Breast epithelium (tissue), 4 donors: ENCODE results near the gene SLFN5. TPM values are rescaled to one million over a fixed set of nuclear protein-coding genes. Genes with fewer than 3 reads are reported as not detected.
A peak's percentile ranks its signal among the peaks of the same experiment; 100 is the strongest.
"Not testable (repeated sequence)": the region's sequence is repeated elsewhere in the genome, so short reads cannot be mapped to it uniquely, and the experiment has no call there.

Experiments used
- DNase-seq, 2 donors: peaks; one replicate each; pipeline ENCODE4 v3.0.0-alpha.2; 2019; ENCODE audit warnings: low spot score in 2 of 2
- H3K27ac ChIP-seq, 2 donors: fragments of 200-600 bp; sonication (generic) in 1 of 2; one replicate each; pipeline ENCODE4 v1.5.1; 2016 to 2019; ENCODE audit warnings: mild to moderate bottlenecking in 1 of 2
- H3K27me3 ChIP-seq, 2 donors: fragments of 200-600 bp; sonication (generic) in 1 of 2; one replicate each; pipeline versions ENCODE4 v1.5.1 to v1.6.0; 2017 to 2019; ENCODE audit warnings: control low read depth in 1 of 2, mild to moderate bottlenecking in 1 of 2
- H3K36me3 ChIP-seq: fragments of 200-600 bp; one replicate; pipeline ENCODE4 v1.5.1; 2019
- H3K4me1 ChIP-seq, 2 donors: fragments of 200-600 bp; sonication (generic); one replicate each; pipeline ENCODE4 v1.5.1; 2016 to 2019; ENCODE audit warnings: control low read depth in 1 of 2
- H3K4me3 ChIP-seq, 3 donors: fragments of 200-600 bp; sonication (generic); 1 replicate in 2 of 3; 2 replicates in 1 of 3; pipeline ENCODE4 v1.5.1; 2016 to 2019; ENCODE audit warnings: mild to moderate bottlenecking in 3 of 3, moderate library complexity in 2 of 3
- H3K9me3 ChIP-seq, 2 donors: fragments of 200-600 bp; sonication (generic) in 1 of 2; one replicate each; pipeline ENCODE4 v1.5.1; 2016 to 2019; ENCODE audit warnings: control low read depth in 1 of 2
- POLR2A ChIP-seq: fragments of 450-650 bp; IDR thresholded peaks from one replicate; pipeline ENCODE4 v1.6.1; 2016; ENCODE audit warnings: antibody characterized with exemption, mild to moderate bottlenecking, moderate library complexity
- POLR2AphosphoS5 ChIP-seq, 3 donors: sonication (generic); formaldehyde crosslinking; IDR thresholded peaks; one replicate each; pipeline ENCODE4 v1.6.1; 2017; ENCODE audit warnings: antibody characterized with exemption in 3 of 3
- intact Hi-C: fragments of 100-400 bp; cut with DNase I; formaldehyde crosslinking; loops from one replicate; pipeline ENCODE4 v1.15.1; 2023; ENCODE audit warnings: low total_unique reads
- total RNA-seq, 3 donors: library from RNA; depleted of rRNA; stranded (reverse); fragments of >200 nt; gene quantifications; one replicate each; pipeline ENCODE4 v1.1.0, GENCODE V29; 2016
- TF ChIP-seq, protein P1 (sequence below), 3 donors: fragments of 450-650 bp; IDR thresholded peaks; one replicate each; pipeline ENCODE4 v1.5.1; 2016 to 2017; ENCODE audit warnings: antibody characterized with exemption in 3 of 3, mild to moderate bottlenecking in 3 of 3, moderate library complexity in 3 of 3

SLFN5 gene
- total RNA-seq: 10 to 100 TPM; 29.8 to 35.0 (median 34.1) TPM

DNA sequence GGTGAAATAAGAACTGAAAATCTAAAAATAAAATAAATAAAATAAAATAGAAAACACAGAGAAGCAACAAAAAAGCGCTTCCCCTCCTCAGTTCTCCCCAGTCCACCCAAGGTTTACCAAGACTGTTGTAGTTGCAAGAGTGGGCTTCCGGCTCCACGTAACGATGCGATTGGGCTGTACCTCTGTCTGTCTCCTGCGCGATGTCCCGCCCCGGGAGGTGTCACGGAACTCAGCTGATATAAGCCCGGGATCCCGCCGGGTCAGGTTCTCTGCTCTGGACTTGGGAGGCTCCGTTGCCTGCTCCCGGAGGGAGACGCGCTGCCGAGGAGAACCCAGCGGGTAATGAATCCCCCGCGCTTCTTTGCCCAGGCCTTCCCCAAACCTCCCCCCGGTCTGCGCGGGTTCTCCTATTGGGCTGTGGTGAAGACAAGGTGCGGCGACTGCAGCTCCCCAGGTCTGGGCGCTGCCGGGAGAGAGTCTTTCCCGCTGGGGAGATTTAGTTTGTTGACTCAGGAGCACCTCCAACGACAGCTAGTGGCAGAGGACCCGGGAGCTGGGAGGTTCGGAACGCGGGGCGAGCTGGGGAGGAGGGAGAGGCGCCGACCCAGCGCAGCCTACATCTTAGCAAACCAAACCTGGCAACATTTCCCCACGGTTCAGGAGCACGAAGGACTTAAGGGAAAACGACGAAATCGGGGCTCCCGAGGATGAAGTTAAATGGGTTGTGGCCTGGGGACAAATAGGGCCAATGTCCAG, at the start of gene SLFN5:
SLFN5 (plus strand) TSS at position 268 of the 756 bp plus-strand sequence. CDS start 15,619 bp downstream, outside the sequence.
- intact Hi-C loops: no loop called here
- H3K4me3 ChIP-seq: peak within 1 kb of the TSS; percentile 67 to 92 (median 77)
- peaks cover 0 to 3% of the 10 kb centered on the region in 2 donors for H3K4me1 ChIP-seq
- peak; percentile 96 to 97 for DNase-seq
- H3K27me3 ChIP-seq: no peaks in the 10 kb centered on the region
- H3K36me3 ChIP-seq: no peaks in the 10 kb centered on the region
- TF ChIP-seq POLR2A (peak; percentile 97), POLR2AphosphoS5 (IDR thresholded peaks at IDR 0.05) (peak; percentile 96 to 98 (median 97))
- TF ChIP-seq, protein P1, sequence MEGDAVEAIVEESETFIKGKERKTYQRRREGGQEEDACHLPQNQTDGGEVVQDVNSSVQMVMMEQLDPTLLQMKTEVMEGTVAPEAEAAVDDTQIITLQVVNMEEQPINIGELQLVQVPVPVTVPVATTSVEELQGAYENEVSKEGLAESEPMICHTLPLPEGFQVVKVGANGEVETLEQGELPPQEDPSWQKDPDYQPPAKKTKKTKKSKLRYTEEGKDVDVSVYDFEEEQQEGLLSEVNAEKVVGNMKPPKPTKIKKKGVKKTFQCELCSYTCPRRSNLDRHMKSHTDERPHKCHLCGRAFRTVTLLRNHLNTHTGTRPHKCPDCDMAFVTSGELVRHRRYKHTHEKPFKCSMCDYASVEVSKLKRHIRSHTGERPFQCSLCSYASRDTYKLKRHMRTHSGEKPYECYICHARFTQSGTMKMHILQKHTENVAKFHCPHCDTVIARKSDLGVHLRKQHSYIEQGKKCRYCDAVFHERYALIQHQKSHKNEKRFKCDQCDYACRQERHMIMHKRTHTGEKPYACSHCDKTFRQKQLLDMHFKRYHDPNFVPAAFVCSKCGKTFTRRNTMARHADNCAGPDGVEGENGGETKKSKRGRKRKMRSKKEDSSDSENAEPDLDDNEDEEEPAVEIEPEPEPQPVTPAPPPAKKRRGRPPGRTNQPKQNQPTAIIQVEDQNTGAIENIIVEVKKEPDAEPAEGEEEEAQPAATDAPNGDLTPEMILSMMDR (IDR thresholded peaks at IDR 0.05): no peak
- H3K9me3 ChIP-seq: no peaks in the 10 kb centered on the region
- H3K27ac ChIP-seq: peak within 1 kb of the TSS; percentile 97 to 99

DNA sequence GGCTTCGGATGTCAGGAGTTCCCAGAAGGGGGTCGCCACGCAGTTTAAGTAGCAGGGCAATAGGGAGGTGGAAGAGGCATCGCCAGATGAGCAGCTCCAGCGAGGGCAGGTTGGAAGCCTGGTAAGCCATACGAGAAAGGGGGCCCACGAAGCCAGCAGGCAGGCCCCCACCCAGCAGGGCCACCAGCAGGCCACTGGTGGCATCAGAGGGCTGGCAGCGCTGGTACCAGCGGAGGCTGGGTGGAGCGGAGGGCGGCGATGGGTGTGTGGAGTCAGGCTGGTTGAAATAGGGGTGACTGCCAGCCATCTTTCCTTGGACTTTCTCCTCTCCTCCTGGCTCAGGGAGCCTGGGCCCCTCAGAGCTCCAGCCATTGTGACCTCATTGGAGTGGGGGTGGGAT, 48.9 kb upstream of the SLFN5 start, which contains the start of gene SLC35G3:
SLC35G3 (minus strand) TSS at position 393 of the 400 bp plus-strand sequence; CDS start at position 307, 86 bp downstream.
- H3K9me3 ChIP-seq, H3K4me3 ChIP-seq, DNase-seq, H3K36me3 ChIP-seq, H3K4me1 ChIP-seq, intact Hi-C loops, H3K27ac ChIP-seq, H3K27me3 ChIP-seq: not testable (repeated sequence)

DNA sequence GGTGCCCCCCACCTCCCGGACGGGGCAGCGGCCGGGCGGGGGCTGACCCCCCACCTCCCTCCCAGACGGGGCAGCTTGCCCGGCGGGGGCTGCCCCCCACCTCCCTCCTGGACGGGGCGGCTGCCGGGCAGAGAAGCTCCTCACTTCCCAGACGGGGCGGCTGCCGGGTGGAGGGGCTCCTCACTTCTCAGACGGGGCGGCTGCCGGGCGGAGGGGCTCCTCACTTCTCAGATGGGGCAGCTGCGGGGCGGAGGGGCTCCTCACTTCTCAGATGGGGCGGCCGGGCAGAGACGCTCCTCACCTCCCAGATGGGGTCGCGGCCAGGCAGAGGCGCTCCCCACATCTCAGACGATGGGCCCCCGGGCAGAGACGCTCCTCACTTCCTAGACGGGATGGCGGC, 47.8 kb upstream of the SLFN5 start:
- H3K4me3 ChIP-seq, H3K27me3 ChIP-seq, H3K27ac ChIP-seq, H3K4me1 ChIP-seq, H3K36me3 ChIP-seq, intact Hi-C loops, DNase-seq: not testable (repeated sequence)
- peaks cover 0 to 11% of the 10 kb centered on the region in 2 donors for H3K9me3 ChIP-seq

DNA sequence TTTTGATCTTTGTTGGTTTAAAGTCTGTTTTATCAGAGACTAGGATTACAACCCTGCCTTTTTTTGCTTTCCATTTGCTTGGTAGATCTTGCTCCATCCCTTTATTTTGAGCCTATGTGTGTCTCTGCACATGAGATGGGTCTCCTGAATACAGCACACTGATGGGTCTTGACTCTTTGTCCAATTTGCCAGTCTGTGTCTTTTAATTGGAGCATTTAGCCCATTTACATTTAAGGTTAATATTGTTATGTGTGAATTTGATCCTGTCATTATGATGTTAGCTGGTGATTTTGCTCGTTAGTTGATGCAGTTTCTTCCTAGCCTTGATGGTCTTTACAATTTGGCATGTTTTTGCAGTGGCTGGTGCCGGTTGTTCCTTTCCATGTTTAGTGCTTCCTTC, 40.3 kb upstream of the SLFN5 start:
- intact Hi-C loops, H3K27ac ChIP-seq, H3K4me1 ChIP-seq, DNase-seq, H3K36me3 ChIP-seq, H3K4me3 ChIP-seq, H3K27me3 ChIP-seq: not testable (repeated sequence)
- peaks cover 0 to 12% of the 10 kb centered on the region in 2 donors for H3K9me3 ChIP-seq

DNA sequence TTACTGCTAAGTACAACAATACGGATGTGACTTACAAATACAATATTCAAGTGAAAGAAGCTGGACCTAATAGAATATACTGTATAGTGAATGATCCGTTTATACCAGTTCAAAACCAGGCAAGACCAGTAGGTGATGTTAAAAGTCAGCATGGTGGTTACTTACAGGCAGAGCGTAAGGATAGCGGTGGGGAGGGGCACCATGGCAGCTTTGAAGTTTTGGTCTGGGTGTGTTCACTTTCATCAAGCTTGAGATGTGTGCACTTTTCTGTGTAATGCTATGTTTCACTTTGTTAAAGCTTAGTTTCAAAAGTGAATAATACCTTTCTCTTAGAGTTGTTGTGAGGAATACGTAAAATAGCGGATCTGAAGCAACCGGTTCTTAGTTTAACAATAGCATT, 32.1 kb upstream of the SLFN5 start:
- no peak for DNase-seq
- Histone ChIP-seq H3K9me3 (no peaks in the 10 kb centered on the region), H3K4me1 (no peaks in the 10 kb centered on the region), H3K27me3 (no peaks in the 10 kb centered on the region), H3K4me3 (no peak overlapping the region), H3K27ac (no peak overlapping the region), H3K36me3 (no peaks in the 10 kb centered on the region)
- intact Hi-C loops: no loop called here
- TF ChIP-seq POLR2AphosphoS5 (IDR thresholded peaks at IDR 0.05) (no peak), POLR2A (no peak)
- TF ChIP-seq, protein P1 (IDR thresholded peaks at IDR 0.05): no peak

DNA sequence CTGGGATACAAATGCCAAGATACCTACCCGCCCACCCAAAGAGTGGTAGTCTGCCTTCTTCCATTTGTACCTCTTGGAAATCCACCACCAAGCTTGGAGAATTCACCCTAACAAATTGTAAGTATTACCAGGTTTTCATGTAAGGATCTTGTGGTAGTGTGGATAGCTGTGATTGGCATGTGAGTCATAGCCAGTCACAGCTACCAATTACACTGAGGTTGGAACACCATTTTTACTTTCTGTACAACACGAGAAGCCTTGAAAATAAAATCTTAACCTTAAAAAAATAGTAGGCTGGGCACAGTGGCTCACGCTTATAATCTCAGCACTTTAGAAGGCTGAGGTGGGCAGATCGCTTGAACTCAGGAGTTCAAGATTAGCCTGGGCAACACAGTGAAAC, 30.2 kb upstream of the SLFN5 start:
- intact Hi-C loops: no loop called here
- TF ChIP-seq POLR2A (no peak), POLR2AphosphoS5 (IDR thresholded peaks at IDR 0.05) (no peak)
- TF ChIP-seq, protein P1 (IDR thresholded peaks at IDR 0.05): no peak
- no peaks in the 10 kb centered on the region for H3K36me3 ChIP-seq
- no peak overlapping the region for H3K4me3 ChIP-seq
- no peak for DNase-seq
- no peaks in the 10 kb centered on the region for H3K27me3 ChIP-seq
- no peak overlapping the region for H3K27ac ChIP-seq
- H3K4me1 ChIP-seq: no peaks in the 10 kb centered on the region
- no peaks in the 10 kb centered on the region for H3K9me3 ChIP-seq
